AG09319 (cell line): ENCODE measurements around the gene PTPN6.

Source experiments
- DNase-seq: peaks from one replicate; pipeline ENCODE4 v3.0.0-alpha.2; 2010; ENCODE audit warnings: low read depth; ENCODE audit errors: extremely low read depth
- CTCF ChIP-seq: IDR thresholded peaks from 2 replicates; pipeline ENCODE4 v1.5.1; 2011; ENCODE audit warnings: low read depth, mild to moderate bottlenecking, inconsistent platforms, low read length, moderate library complexity

The PTPN6 gene

DNA sequence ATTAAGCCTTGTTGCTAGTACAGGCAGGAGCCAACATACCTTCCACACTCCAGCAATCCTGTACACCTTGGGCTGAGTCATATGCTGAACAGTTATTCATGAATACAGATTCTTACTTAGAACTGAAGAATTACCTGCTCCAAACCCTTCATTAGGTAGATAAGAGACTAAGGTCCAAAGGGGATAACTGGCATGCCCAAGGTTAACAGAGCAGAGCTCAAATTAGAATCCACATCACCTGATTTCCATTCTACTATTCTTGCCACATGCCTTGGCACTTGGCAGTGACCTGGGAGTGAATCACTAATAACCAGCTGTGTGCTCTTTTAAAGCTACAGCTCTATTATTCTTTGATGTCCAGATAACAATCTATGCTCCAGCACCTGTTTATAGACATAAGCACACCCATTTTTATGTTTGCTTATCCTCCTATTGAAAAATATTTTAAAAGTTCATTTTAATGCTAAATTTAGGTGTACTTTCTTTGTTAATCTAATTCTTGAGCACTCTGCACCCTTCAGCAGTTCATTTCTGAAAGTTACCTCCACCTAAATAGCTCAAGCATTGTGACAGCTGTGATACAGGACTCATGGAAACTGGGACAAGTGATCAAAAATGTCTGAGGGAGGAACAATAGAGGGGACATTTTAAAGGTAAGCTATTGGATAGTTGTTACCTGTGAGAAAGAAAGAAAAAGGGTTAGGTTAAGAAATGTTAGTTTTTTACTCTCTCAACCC, 47.7 kb downstream of the PTPN6 start:
- no peak for DNase-seq
- no peak for TF ChIP-seq CTCF

GRCh38 chr12:7001921-7002591, 50.9 kb downstream of the PTPN6 start:
- no peak for DNase-seq
- TF ChIP-seq CTCF = no peak

GRCh38 chr12:7004287-7004803, 53.2 kb downstream of the PTPN6 start:
- DNase-seq = no peak
- TF ChIP-seq CTCF = no peak

- no peak for TF ChIP-seq CTCF
Observed at GRCh38 chr12:7004840-7005239, 53.7 kb downstream of the PTPN6 start.

GRCh38 chr12:7005311-7005710, 54.2 kb downstream of the PTPN6 start:
- no peak for TF ChIP-seq CTCF
- no peak for DNase-seq

More at GRCh38 chr12:7004840-7005239, 53.7 kb downstream of the PTPN6 start:
- DNase-seq = no peak

DNA sequence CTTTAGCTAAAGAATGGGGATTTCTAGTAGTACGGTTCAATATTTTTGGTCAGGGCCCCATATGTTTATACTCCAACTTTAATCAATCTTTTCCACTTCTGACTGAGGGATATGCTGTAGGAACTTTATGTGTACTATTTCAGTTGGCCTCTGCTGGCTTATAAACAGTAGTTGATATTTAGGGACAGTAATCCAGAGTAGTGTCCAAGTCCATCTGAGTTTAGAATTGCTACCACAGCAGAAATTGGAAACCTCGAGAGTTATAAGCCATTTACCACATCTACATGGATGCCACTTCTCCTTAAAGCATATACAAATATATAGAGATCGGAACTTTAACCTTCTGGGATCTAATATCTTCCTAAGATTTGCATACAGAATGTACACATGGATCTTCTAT, 55.5 kb downstream of the PTPN6 start:
- no peak for TF ChIP-seq CTCF
- no peak for DNase-seq

DNA sequence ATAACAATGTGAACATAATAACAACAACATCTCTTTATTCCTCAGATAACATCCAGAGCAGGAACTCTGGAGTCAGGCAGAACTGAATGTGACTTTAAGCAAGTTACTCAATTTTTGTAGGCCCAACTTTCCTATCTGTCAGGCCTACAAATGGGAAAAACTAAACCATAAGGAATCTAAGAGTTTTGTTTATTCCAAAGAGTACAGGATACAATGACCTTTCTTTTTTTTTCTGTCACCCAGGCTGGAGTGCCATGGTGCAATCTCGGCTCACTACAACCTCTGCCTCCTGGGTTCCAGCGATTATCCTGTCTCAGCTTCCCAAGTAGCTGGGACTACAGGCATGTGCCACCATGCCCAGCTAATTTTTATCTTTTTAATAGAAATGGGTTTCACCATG, 57.7 kb downstream of the PTPN6 start:
- TF ChIP-seq CTCF = no peak

More for the DNA sequence above, 57.7 kb downstream of the PTPN6 start:
- DNase-seq = no peak
